ENCODE measurements around the gene OR4C3. TPM values are rescaled to one million over a fixed set of nuclear protein-coding genes. Genes with fewer than 3 reads are reported as not detected.

Gene OR4C3
- polyA plus RNA-seq, 3 donors from 2014 or later: not detected

Other genes starting within 250 kb of the OR4C3 start
- gene OR4B1, start 108.1 kb upstream of the OR4C3 start, polyA plus RNA-seq: not detected
- gene OR4X2, start 79.8 kb upstream of the OR4C3 start, polyA plus RNA-seq: not detected
- not detected for gene OR4X1, start 61.1 kb upstream of the OR4C3 start, polyA plus RNA-seq
- gene OR4S1, start 18.7 kb upstream of the OR4C3 start, polyA plus RNA-seq: not detected
- gene OR4C5, start 41.5 kb downstream of the OR4C3 start, polyA plus RNA-seq: not detected
- not detected for gene OR4A47, start 163.9 kb downstream of the OR4C3 start, polyA plus RNA-seq